ENCODE results near the gene FPR2.

The FPR2 gene

GRCh38 chr19:51781999-51782398, 21.0 kb downstream of the FPR2 start:
- TF ChIP-seq, protein P1, sequence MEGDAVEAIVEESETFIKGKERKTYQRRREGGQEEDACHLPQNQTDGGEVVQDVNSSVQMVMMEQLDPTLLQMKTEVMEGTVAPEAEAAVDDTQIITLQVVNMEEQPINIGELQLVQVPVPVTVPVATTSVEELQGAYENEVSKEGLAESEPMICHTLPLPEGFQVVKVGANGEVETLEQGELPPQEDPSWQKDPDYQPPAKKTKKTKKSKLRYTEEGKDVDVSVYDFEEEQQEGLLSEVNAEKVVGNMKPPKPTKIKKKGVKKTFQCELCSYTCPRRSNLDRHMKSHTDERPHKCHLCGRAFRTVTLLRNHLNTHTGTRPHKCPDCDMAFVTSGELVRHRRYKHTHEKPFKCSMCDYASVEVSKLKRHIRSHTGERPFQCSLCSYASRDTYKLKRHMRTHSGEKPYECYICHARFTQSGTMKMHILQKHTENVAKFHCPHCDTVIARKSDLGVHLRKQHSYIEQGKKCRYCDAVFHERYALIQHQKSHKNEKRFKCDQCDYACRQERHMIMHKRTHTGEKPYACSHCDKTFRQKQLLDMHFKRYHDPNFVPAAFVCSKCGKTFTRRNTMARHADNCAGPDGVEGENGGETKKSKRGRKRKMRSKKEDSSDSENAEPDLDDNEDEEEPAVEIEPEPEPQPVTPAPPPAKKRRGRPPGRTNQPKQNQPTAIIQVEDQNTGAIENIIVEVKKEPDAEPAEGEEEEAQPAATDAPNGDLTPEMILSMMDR (IDR thresholded peaks at IDR 0.05; ENCODE audit: low read depth, low read length): no peak
- no peak for DNase-seq
- Histone ChIP-seq H3K27me3 (ENCODE audit: insufficient read depth, low read depth, severe bottlenecking) (peaks cover 64% of the 10 kb centered on the region), H3K36me3 (no peaks in the 10 kb centered on the region), H3K9me3 (ENCODE audit: severe bottlenecking) (no peaks in the 10 kb centered on the region), H3K27ac (no peak overlapping the region), H3K4me3 (ENCODE audit: low read depth, low read length) (no peak overlapping the region)

DNA sequence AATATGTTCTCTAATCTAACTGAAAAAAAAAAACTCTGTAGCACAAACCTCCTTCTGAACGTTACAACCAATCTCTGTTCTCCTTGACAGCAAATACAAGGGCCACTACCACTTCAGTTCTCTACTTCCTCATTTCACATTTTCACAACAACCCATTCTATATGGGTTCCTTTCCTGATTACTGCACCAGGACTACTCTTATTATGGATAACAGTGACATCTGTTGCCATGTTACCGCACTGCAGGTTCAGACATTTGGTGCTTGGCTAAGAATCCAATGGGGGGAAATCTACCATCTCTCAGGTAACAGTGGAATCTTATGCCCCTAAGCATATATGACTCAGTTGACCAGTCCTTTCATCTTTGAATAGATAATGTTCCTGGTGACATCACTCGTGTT, 22.4 kb downstream of the FPR2 start:
- TF ChIP-seq, protein P1 (IDR thresholded peaks at IDR 0.05; ENCODE audit: low read depth, low read length): peak; percentile 31; the same call in 1 of the 2 replicates
- H3K36me3 ChIP-seq: no peaks in the 10 kb centered on the region
- H3K27me3 ChIP-seq (ENCODE audit: insufficient read depth, low read depth, severe bottlenecking): peaks cover 66% of the 10 kb centered on the region
- no peak overlapping the region for H3K4me3 ChIP-seq (ENCODE audit: low read depth, low read length)
- H3K9me3 ChIP-seq (ENCODE audit: severe bottlenecking): no peaks in the 10 kb centered on the region
- peak; percentile 20 for DNase-seq
- no peak overlapping the region for H3K27ac ChIP-seq

DNA sequence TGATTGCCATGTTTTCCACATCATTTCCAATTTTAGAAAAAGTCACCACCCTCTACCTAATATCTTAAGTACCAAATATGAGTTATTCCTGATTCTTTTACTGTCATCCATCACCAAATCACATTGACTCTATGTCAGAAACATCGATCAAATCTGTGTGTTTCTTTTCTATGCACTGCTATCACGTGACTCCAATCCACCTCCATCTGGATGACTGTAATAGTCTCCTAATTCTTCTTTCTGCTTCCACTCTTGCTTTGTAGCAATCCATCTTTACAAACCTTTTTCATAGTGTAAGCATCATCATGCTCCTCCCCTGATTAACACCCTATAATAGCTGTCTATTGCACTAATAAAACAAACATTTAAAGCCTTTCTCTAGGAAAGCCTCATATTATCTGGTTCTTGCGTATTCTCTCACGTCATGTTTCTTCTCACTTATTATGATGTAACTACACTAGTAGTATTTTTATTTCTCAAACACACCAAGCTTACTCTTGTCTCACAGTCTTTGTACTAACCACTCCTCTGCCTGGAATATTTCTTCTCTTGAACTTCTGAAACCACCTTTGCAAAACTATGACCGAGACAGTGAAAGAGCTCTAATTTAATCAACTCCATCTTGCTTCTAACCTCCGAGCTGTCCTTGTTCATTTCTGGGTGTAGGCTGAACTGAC, 23.3 kb downstream of the FPR2 start:
- Histone ChIP-seq H3K27me3 (ENCODE audit: insufficient read depth, low read depth, severe bottlenecking) (peaks cover 69% of the 10 kb centered on the region), H3K27ac (no peak overlapping the region), H3K36me3 (no peaks in the 10 kb centered on the region), H3K4me3 (ENCODE audit: low read depth, low read length) (no peak overlapping the region), H3K9me3 (ENCODE audit: severe bottlenecking) (no peaks in the 10 kb centered on the region)
- TF ChIP-seq, protein P1 (IDR thresholded peaks at IDR 0.05; ENCODE audit: low read depth, low read length): no peak
- no peak for DNase-seq

- Histone ChIP-seq H3K27me3 (ENCODE audit: insufficient read depth, low read depth, severe bottlenecking) (peaks cover 75% of the 10 kb centered on the region), H3K27ac (no peak overlapping the region), H3K36me3 (no peaks in the 10 kb centered on the region), H3K9me3 (ENCODE audit: severe bottlenecking) (peaks cover 3% of the 10 kb centered on the region), H3K4me3 (ENCODE audit: low read depth, low read length) (no peak overlapping the region)
- TF ChIP-seq, protein P1 (IDR thresholded peaks at IDR 0.05; ENCODE audit: low read depth, low read length): no peak
- no peak for DNase-seq
These were observed 24.1 kb downstream of the FPR2 start for GRCh38 chr19:51784922-51785690.

DNA sequence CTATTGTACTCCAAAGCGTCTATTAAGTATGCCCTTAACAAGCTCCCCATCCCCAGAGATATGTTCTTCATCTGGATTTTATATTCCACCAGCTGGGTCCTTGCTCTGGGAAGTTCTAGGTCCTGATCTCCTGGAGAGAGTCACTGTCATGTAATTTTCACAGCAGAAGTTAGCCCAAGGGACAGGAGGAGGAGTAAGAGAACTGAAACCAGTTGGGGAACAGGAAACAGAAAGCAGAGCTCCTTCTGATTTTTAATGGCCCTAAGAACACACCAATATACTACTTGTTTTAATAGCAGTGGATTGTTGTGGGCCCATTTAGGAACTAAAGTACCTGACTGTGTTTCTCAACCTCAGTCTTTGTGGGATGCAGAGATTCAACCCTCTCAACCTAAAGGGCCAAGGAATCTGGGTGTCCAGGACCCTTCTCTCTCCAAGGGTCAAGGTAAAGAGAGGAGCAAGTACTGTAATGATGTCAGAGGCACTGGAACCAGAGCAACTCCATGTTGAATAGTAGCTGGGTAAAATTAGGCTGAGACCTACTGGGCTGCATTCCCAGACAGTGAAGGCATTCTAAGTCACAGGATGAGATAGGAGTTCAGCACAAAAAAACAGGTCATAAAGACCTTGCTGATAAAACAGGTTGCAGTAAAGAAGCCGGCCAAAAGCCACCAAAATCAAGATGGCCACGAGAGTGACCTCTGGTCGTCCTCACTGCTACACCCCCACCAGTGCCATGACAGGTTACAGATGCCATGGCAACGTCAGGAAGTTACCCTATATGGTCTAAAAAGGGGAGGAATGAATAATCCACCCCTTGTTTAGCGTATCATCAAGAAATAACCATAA, 25.9 kb downstream of the FPR2 start:
- no peak overlapping the region for H3K27ac ChIP-seq

More for the DNA sequence above, 25.9 kb downstream of the FPR2 start:
- H3K9me3 ChIP-seq (ENCODE audit: severe bottlenecking): peaks cover 3% of the 10 kb centered on the region
- no peak for DNase-seq
- H3K4me3 ChIP-seq (ENCODE audit: low read depth, low read length): no peak overlapping the region
- TF ChIP-seq, protein P1 (IDR thresholded peaks at IDR 0.05; ENCODE audit: low read depth, low read length): no peak
- H3K27me3 ChIP-seq (ENCODE audit: insufficient read depth, low read depth, severe bottlenecking): peaks cover 69% of the 10 kb centered on the region
- H3K36me3 ChIP-seq: no peaks in the 10 kb centered on the region
